ENCODE results near the gene VSIG10. TPM values are rescaled to one million over a fixed set of nuclear protein-coding genes. Genes with fewer than 3 reads are reported as not detected.
A peak's percentile ranks its signal among the peaks of the same experiment; 100 is the strongest.

The VSIG10 gene
- total RNA-seq, 4 donors from 2014 or later, result 9.3 to 22.1 (median 17.0) TPM

DNA sequence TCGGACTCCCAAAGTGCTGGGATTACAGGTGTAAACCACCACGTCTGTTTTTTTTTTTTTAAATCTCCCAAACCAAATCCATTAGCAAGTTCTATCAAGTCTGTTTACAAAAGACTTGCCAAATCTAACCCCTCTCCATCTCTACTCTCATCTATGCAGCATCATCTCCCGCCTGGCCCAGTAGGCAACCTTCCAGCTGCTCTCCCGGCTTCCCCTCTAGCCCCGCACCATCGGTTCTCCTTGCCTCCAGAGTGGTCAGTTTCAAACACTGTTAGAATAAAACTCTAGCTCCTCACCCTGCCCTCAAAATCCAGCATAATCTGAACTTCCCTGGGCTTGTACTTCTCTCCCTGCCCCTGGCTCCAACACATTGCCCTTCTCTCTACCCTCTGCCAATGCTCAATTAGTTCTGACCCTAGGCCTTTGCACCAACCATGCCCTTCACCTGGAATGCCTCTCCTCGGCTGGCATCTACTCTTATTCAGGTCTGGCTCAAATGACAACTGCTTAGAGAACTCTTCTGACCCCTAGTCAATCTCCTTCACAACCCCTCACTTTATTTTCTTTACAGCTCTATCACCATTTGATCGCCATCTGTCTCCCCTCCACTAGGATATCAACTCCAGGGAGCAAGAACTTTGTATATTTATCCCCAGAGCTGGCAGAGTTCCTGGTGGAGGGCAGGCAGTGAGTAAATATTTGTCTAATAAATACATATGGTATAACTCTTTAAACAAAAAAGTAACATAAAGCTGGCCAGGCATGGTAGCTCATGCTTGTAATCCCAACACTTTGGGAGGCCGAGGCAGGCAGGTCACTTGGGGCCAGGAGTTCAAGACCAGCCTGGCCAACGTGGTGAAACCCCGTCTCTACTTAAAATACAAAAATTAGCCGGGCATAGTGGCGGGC lies 47.7 kb downstream of the VSIG10 start:
- no peak for TF ChIP-seq CTCF (IDR thresholded peaks at IDR 0.05 in 4 of 5, conservative IDR thresholded peaks at IDR 0.05 in 1 of 5)
- no peak for TF ChIP-seq POLR2A (IDR thresholded peaks at IDR 0.05)
- Histone ChIP-seq H3K9me3 (no peaks in the 10 kb centered on the region), H3K36me3 (peaks cover 0 to 4% of the 10 kb centered on the region in 2 donors), H3K4me3 (no peak overlapping the region), H3K27me3 (no peaks in the 10 kb centered on the region), H3K4me1 (peaks cover 56 to 61% of the 10 kb centered on the region in 2 donors), H3K27ac (peak overlapping the region; percentile 35 to 82 (median 57))
- DNase-seq (no peak), ATAC-seq (no peak)
- intact Hi-C loops (cut with DNase I; ENCODE audit: low total_unique reads) (no loop called here), in situ Hi-C loops (cut with MboI; ENCODE audit: low sequenced_read_pairs in 4 of 4) (no loop called here)

DNA sequence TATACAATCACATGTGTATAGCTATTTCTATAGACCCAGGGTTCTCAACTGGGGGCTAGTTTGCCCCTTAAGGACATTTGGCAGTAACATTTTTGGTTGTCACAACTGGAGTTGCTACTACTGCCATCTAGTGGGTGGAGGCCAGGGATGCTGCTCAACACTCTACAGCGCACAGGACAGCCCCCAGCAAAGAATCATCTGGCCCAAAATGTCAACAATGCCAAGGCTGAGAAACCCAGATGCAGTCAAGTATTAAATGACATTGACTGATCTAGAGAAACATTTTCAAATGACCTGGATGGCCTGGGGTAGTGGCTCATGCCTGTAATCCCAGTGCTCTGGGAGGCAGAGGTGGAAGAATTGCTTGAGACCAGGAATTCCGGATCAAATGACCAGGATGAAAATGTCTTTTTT lies 48.7 kb downstream of the VSIG10 start:
- Histone ChIP-seq H3K27me3 (no peaks in the 10 kb centered on the region), H3K4me3 (no peak overlapping the region), H3K9me3 (no peaks in the 10 kb centered on the region), H3K4me1 (peaks cover 56 to 61% of the 10 kb centered on the region in 2 donors), H3K27ac (peak overlapping the region in 3 of 4 donors; percentile 40 to 82 (median 56)), H3K36me3 (peaks cover 0 to 14% of the 10 kb centered on the region in 2 donors)
- in situ Hi-C loops (cut with MboI; ENCODE audit: low sequenced_read_pairs in 4 of 4), result no loop called here
- intact Hi-C loops (cut with DNase I; ENCODE audit: low total_unique reads), result no loop called here
- ATAC-seq (no peak), DNase-seq (peak in 1 of 2 donors; percentile 48)
- TF ChIP-seq POLR2A (IDR thresholded peaks at IDR 0.05) (no peak), CTCF (IDR thresholded peaks at IDR 0.05 in 4 of 5, conservative IDR thresholded peaks at IDR 0.05 in 1 of 5) (peak in 4 of 5 experiments; percentile 28 to 62 (median 47))

GRCh38 chr12:118053071-118053985 lies 50.5 kb downstream of the VSIG10 start:
- no peak for ATAC-seq
- in situ Hi-C loops (cut with MboI; ENCODE audit: low sequenced_read_pairs in 4 of 4), result no loop called here
- intact Hi-C loops (cut with DNase I; ENCODE audit: low total_unique reads), result loop anchor here (2.0 kb wide), 2 partner anchors 37 to 49 kb away; partner anchors contain the start of gene RFC5
- Histone ChIP-seq H3K9me3 (no peaks in the 10 kb centered on the region), H3K4me3 (no peak overlapping the region), H3K27me3 (no peaks in the 10 kb centered on the region), H3K36me3 (peaks cover 0 to 28% of the 10 kb centered on the region in 2 donors), H3K4me1 (peaks cover 44 to 54% of the 10 kb centered on the region in 2 donors), H3K27ac (peak overlapping the region; percentile 67 to 82 (median 80))
- TF ChIP-seq CTCF (IDR thresholded peaks at IDR 0.05 in 4 of 5, conservative IDR thresholded peaks at IDR 0.05 in 1 of 5) (no peak), POLR2A (IDR thresholded peaks at IDR 0.05) (no peak)
- DNase-seq, result no peak

DNA sequence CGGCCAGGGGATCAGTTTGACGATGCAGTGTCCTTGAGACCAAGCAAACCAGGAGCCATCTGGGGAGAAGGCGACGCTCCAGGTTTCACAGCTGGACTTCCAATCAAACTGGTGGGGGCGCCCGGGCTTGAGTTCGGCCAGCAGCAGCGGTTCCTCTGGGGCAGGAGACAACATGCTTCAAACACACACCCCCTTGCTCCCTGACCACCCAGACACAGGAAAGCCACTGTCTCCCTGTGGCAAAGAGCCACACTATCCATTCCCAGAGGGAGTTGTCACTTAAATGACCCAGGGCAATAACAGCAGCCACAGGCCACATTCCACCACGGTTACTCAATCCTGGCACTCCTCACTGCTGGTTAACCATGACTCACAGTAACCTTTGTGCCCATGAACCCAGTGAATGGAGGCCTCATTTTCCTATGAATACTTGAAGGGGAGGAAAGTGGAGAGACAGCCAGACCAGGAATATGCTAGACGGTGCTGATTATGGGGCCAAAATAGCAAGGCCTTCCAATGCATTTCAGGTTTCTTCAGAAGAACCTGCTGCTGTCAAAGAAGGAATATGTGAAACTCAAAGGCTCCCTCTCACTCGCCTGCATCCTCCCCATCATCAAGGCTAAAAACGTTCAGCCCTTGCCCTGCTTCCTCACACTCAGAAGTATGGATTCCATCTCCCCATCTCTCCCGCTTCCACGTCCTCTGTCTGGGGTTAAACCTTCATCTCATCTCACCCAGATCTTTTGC lies 51.3 kb downstream of the VSIG10 start:
- peaks cover 0 to 36% of the 10 kb centered on the region in 2 donors for H3K36me3 ChIP-seq
- DNase-seq (peak; percentile 76 to 95), ATAC-seq (peak; percentile 99 to 100)
- no peaks in the 10 kb centered on the region for H3K27me3 ChIP-seq
- H3K4me3 ChIP-seq, result peak overlapping the region in 3 of 4 donors; percentile 8 to 11 (median 10)
- no peak for TF ChIP-seq CTCF (IDR thresholded peaks at IDR 0.05 in 4 of 5, conservative IDR thresholded peaks at IDR 0.05 in 1 of 5)
- TF ChIP-seq POLR2A (IDR thresholded peaks at IDR 0.05), result no peak
- in situ Hi-C loops (cut with MboI; ENCODE audit: low sequenced_read_pairs in 4 of 4) (no loop called here), intact Hi-C loops (cut with DNase I; ENCODE audit: low total_unique reads) (loop anchor here (2.0 kb wide), 2 partner anchors 36 to 50 kb away; partner anchors contain the start of gene RFC5)
- H3K4me1 ChIP-seq, result peaks cover 44 to 54% of the 10 kb centered on the region in 2 donors
- peak overlapping the region; percentile 67 to 82 (median 80) for H3K27ac ChIP-seq
- no peaks in the 10 kb centered on the region for H3K9me3 ChIP-seq

All from gastrocnemius medialis (tissue), 4 donors.